ENCODE results near the gene NATD1.

The NATD1 gene

DNA sequence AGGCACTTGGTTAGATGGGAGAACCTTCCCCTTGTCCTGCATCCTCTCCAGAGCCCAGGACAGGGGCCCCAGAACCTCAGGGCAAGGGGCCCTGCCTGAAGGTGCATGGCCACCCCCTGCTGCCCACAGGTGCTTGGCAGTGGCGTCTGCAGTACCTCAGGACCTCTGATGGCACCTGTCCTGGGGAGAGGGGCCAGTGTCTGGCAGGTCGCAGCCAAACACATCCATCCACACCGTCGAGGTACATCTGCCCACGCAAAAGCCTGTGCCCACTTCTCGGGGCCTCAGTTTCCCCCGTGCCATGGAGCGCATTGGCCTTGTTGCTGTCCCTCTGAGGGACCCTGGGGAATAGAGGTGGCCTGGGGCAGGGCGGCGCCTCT is 40.6 kb upstream of the NATD1 start:
- TF ChIP-seq, protein P1, sequence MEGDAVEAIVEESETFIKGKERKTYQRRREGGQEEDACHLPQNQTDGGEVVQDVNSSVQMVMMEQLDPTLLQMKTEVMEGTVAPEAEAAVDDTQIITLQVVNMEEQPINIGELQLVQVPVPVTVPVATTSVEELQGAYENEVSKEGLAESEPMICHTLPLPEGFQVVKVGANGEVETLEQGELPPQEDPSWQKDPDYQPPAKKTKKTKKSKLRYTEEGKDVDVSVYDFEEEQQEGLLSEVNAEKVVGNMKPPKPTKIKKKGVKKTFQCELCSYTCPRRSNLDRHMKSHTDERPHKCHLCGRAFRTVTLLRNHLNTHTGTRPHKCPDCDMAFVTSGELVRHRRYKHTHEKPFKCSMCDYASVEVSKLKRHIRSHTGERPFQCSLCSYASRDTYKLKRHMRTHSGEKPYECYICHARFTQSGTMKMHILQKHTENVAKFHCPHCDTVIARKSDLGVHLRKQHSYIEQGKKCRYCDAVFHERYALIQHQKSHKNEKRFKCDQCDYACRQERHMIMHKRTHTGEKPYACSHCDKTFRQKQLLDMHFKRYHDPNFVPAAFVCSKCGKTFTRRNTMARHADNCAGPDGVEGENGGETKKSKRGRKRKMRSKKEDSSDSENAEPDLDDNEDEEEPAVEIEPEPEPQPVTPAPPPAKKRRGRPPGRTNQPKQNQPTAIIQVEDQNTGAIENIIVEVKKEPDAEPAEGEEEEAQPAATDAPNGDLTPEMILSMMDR (IDR thresholded peaks at IDR 0.05; ENCODE audit: borderline replicate concordance, insufficient read depth, low read depth, low read length), result no peak
- no peak overlapping the region for H3K4me3 ChIP-seq (ENCODE audit: low read depth, low read length)

DNA sequence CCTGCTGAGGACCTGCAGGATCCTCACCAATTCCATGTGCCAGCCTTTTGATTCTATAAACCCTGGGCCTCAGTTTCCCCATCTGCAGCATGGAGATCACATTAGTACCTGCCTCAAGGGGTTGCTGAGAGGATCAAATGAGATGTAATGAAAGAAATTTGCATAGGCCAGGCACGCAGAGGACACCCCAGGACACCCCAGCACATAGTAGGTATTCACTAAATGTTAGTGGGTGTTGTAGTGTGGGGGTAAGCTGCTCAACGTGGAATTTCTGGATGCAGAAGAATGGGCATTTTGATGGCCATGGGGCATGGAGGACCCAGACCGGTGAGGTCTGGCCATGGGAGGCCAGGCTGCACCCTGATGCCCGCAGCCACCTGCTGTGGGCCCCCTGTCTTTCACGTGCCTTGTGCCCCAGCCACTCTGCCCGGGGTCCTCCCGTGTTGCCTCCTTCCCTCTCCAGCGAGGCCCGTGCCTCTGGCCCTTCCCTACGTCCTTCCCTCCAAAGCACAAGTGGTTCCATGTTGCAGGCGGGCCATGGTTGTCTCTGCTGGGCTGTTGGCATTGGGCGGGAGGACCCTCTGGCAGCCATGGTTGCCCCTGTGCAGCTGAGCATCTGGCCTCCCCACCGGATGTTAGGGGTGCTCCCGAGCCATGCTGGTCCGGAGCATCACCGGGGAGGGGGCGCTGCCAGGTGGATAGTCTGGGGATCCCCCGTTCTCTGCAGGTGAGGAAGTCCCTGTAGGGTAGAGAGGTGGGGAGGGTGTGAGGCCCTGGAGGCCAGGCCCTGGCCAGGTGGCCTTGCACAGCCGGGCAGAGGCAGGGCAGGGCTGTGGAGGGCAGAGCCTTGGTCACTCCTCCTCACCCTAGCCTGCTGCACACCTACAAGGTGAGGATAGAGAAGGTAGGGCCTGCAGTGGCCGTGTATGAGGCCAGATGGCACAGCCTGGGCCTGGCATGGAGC is 39.9 kb upstream of the NATD1 start:
- TF ChIP-seq, protein P1 (IDR thresholded peaks at IDR 0.05; ENCODE audit: borderline replicate concordance, insufficient read depth, low read depth, low read length), result no peak
- no peak overlapping the region for H3K4me3 ChIP-seq (ENCODE audit: low read depth, low read length)

DNA sequence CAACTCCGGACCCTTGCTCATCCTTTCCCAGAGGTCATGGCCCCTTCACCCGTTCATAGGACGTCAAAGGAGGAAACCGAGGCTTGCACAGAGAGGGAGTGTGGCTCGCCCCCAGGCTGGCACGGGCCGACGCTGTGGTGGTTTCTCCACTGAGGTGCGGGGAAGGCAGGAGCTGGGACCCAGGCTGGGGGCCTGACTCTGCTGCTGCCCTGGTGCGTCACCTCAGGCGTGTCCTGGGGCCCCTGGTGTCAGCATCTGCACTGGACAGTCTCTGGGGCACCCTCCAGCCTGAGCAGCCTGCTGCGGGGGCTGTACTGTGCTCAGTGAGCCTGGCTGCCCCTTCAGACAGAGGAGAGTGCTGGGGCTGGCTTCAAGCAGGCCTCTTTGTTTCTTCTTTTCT is 38.7 kb upstream of the NATD1 start:
- TF ChIP-seq, protein P1 (IDR thresholded peaks at IDR 0.05; ENCODE audit: borderline replicate concordance, insufficient read depth, low read depth, low read length), result no peak
- no peak overlapping the region for H3K4me3 ChIP-seq (ENCODE audit: low read depth, low read length)

DNA sequence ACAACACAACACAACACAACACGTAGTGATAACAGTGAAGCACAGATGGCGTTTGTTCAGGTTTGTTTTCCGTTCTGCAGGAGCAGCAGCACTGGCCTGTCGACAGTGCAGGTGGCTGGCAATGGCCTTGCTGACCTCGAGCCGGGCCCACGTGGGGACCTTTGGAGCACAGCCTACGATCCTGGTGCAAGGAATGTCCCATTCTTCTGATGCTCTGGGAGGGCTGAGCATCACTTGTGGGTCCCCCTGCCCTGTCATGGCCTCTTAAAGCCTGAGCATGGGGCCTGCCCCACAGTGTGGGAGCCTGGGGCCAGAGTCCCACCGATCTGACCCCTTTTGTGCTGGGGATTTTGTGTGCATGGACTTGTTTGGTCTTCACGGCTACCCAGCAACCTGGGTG is 38.1 kb upstream of the NATD1 start:
- TF ChIP-seq, protein P1 (IDR thresholded peaks at IDR 0.05; ENCODE audit: borderline replicate concordance, insufficient read depth, low read depth, low read length), result no peak
- H3K4me3 ChIP-seq (ENCODE audit: low read depth, low read length), result no peak overlapping the region

DNA sequence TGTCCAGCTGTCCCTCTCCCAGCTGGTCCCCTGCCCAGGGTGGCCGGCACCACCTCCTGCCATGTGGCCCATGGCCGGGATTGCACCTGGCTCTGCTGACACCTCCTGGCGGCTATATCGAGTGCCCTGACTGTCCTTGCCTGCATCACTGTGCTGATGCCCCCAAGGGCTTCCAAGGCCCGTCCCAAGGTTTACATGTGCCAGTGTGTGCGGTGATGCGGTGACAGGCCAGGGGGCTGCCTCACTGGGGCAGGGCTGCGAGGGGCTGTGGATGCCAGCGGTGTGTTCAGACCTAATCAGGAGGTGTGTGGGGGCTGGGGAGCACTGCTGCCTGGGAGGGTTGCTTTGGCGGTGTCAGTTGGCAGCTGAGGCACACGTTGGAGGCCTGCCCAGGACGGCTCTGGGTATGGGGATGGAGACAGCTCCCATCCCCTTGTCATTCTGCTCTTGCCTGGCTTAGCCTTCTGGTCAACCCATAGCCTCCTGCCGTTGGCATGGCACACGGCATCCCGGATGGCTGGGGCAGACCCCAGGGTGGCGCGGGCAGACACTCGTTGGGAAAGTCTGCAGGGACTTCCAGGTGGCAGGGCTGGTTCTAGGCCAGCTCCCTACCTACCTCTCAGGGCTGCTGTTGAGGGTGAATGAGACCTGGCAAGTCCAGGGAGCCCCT is 36.8 kb upstream of the NATD1 start:
- H3K4me3 ChIP-seq (ENCODE audit: low read depth, low read length), result no peak overlapping the region
- TF ChIP-seq, protein P1 (IDR thresholded peaks at IDR 0.05; ENCODE audit: borderline replicate concordance, insufficient read depth, low read depth, low read length), result no peak

DNA sequence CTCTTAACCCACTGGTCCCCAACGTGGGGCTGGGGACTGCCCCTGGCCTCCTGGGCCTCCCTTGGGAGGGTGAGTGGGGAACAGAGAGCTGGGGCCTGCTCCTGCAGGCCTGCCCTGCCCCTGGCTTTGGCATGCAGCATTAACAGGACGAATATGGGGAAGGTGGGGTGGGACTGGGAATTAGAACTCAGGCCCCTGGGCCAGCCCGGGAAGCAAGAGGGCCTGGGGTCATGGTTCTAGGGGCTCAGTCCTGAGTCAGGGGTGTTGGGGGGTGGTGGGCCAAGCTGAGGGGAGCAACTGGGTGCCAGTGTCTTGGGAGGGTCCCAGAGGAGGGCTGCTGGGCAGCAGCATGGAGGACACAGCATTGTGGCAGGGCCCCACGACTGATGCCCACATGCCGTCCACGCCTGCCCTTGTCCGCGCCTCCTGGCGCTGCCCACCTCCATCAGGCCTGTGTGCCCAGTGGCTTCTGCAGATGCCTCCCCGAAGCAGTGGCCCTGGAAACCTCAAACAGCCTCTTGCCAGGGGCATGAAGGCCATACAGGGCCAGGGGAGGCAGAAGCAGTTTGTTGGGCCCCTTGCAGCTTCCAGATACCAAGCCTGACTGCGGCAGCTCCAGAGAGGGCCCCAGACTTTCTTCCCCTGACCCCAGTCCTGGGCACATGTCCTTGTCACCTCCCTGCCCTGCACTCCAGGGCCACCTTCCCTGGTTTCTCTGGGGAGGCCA is 36.1 kb upstream of the NATD1 start:
- TF ChIP-seq, protein P1 (IDR thresholded peaks at IDR 0.05; ENCODE audit: borderline replicate concordance, insufficient read depth, low read depth, low read length), result no peak
- no peak overlapping the region for H3K4me3 ChIP-seq (ENCODE audit: low read depth, low read length)

Measured in GM12875 (cell line).